HG03139 (cell line): Measurements from ENCODE around the gene CTTNBP2.

Source experiments
- ATAC-seq: cut with Tn5 transposase; IDR thresholded peaks from one replicate; pipeline ENCODE4 v1.9.1; 2021; ENCODE audit not compliant: unreplicated experiment

Gene CTTNBP2

GRCh38 chr7:117665368-117665767 lies 207.9 kb downstream of the CTTNBP2 start:
- no peak for ATAC-seq

GRCh38 chr7:117664047-117664446 lies 209.2 kb downstream of the CTTNBP2 start:
- no peak for ATAC-seq

- no peak for ATAC-seq
Measured at GRCh38 chr7:117661328-117661727, 211.9 kb downstream of the CTTNBP2 start.
